Activated CD8-positive, alpha-beta T cell treated with anti-CD3 and anti-CD28 coated beads, Interleukin-2, amount 10 ng/mL, durations not matched to agents 7 days and 5 days (primary cell): ENCODE data around the gene OSBPL2. TPM values are rescaled to one million over a fixed set of nuclear protein-coding genes. Genes with fewer than 3 reads are reported as not detected.

Experiments used
- ATAC-seq: fragments of 150-1000 bp; cut with Tn5 transposase; one replicate; pipeline ENCODE4 v1.10.0; 2021; ENCODE audit warnings: moderate library complexity
- CTCF ChIA-PET: fragments of 350-600 bp; sonication (Branson Sonifier 250); formaldehyde crosslinking; loops from one replicate; lab custom pipeline; 2021; ENCODE audit warnings: antibody characterized with exemption; lab: Charles Lee
- POLR2A ChIA-PET: fragments of 350-600 bp; sonication (Branson Sonifier 250); formaldehyde crosslinking; loops from one replicate; lab custom pipeline; 2021; ENCODE audit warnings: antibody characterized with exemption; lab: Charles Lee
- DNase-seq: peaks from one replicate; pipeline ENCODE4 v3.0.0-alpha.2; 2020
- H3K27ac Mint-ChIP-seq: one replicate; pipeline ENCODE4 v1.8.0; 2021; ENCODE audit warnings: mild to moderate bottlenecking, mixed read lengths
- H3K27me3 Mint-ChIP-seq: one replicate; pipeline ENCODE4 v1.8.0; 2021; ENCODE audit warnings: low read depth, mixed read lengths
- H3K36me3 Mint-ChIP-seq: one replicate; pipeline ENCODE4 v1.8.0; 2021; ENCODE audit warnings: low read depth, mixed read lengths
- H3K4me1 Mint-ChIP-seq: one replicate; pipeline ENCODE4 v1.8.0; 2021; ENCODE audit warnings: low read depth, mixed read lengths
- H3K4me3 Mint-ChIP-seq: one replicate; pipeline ENCODE4 v1.8.0; 2021; ENCODE audit warnings: mild to moderate bottlenecking, mixed read lengths
- H3K9me3 Mint-ChIP-seq: one replicate; pipeline ENCODE4 v1.8.0; 2022; ENCODE audit warnings: mixed read lengths; ENCODE audit not compliant: insufficient read depth
- total RNA-seq, 2 experiments: library from RNA; stranded (reverse); gene quantifications; one replicate each; pipeline ENCODE4 v1.2.3, GENCODE V29; 2021

OSBPL2 gene
- total RNA-seq, 2 experiments from 2014 or later: 24.1 to 26.4 TPM

- Mint-ChIP-seq H3K4me1 (peaks cover 5% of the 10 kb centered on the region), H3K36me3 (no peaks in the 10 kb centered on the region), H3K27ac (no peak overlapping the region), H3K9me3 (no peaks in the 10 kb centered on the region), H3K4me3 (no peak overlapping the region), H3K27me3 (peaks cover 21% of the 10 kb centered on the region)
- ATAC-seq: peak; percentile 36
- ChIA-PET CTCF (no interaction called here), POLR2A (no interaction called here)
- DNase-seq: no peak
Measured at GRCh38 chr20:62219101-62219991, 19.0 kb upstream of the OSBPL2 start.

- Mint-ChIP-seq H3K27ac (no peak within 1 kb of the TSS), H3K36me3 (no peaks in the 10 kb centered on the region), H3K27me3 (peaks cover 21% of the 10 kb centered on the region), H3K4me1 (peaks cover 5% of the 10 kb centered on the region), H3K9me3 (no peaks in the 10 kb centered on the region), H3K4me3 (no peak within 1 kb of the TSS)
- DNase-seq (peak; percentile 38), ATAC-seq (peak; percentile 75)
- CTCF ChIA-PET: no interaction called here
- POLR2A ChIA-PET: no interaction called here
Measured at GRCh38 chr20:62219992-62220665, 18.2 kb upstream of the OSBPL2 start, which contains the start of gene HRH3. Gene HRH3 (minus strand): TSS chr20:62220278. CDS start chr20:62219970, 308 bp downstream.

DNA sequence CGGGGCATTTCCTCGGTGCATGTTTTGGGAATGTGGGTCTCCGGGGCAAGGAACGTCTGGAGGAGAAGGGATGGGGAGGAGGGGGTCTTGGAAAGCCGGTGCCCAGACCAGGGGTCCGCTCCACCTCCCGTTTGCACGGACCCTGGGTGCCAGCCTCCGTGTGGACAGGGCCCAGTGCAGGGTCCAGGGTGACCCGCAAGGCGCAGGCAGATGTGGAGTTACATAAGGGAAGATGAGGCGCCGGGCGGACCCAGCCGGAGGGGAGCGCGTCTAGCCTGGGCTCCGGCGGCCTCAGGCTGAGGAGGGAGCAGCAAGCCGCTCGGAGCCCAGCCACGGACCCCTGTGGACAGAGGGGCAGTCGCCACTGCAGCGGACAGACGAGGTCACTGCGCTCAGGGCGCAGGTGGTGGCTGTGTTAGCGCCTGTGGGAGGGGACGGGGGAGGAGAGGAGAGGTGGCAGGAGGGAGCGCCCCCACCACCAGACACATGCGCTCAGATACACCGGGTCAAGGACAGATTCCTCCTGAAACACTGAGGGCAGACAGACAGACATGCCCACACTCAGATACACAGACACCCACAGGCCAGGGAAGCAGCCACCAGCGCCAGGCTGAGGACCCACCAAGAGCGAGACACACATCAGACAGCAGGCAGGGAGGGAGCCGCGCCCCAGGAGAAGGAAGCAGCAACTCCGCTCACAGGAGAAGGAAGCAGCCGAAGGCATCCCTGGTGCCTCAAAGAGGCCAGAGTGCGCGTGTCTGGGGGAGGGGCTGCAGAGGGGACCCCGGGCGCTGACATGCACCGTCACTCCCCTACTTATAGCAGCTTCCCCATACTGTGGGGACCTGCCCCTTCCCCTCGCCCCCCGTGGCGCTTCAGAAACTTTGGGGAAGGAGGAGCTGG lies 17.4 kb upstream of the OSBPL2 start:
- Mint-ChIP-seq H3K4me1 (peaks cover 5% of the 10 kb centered on the region), H3K36me3 (no peaks in the 10 kb centered on the region), H3K9me3 (no peaks in the 10 kb centered on the region), H3K4me3 (no peak overlapping the region), H3K27me3 (peaks cover 21% of the 10 kb centered on the region), H3K27ac (no peak overlapping the region)
- CTCF ChIA-PET: no interaction called here
- POLR2A ChIA-PET: no interaction called here
- no peak for ATAC-seq
- no peak for DNase-seq

DNA sequence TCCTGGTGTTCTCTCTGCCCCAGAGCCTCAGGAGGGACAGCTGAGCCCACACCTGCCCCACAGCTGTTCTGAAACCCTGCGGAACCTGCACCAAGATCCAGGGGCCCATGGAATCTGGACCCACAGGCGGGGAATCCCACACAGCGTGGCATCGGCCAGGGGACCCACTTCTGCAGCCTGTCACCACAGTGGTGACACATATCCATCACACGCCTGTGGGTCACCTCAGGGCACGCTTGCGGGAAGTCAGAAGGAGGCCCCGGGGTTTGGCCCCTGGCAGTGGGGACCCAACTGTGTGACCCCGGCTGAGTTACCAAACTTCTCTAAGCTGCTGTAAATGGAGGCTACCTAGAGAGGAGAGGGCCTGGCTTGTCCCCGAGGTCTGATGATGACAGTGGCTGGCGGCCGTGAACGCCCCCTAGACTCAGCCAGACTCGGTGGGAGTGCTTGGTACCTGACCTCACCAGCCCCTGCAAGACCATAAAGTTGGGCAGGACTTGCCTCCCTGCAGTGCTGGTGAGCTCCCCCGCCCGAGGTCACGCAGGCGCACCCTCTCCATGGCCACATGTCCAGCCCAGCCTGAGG lies 16.0 kb upstream of the OSBPL2 start:
- Mint-ChIP-seq H3K27me3 (peaks cover 21% of the 10 kb centered on the region), H3K9me3 (no peaks in the 10 kb centered on the region), H3K36me3 (no peaks in the 10 kb centered on the region), H3K27ac (no peak overlapping the region), H3K4me3 (no peak overlapping the region), H3K4me1 (peaks cover 5% of the 10 kb centered on the region)
- ATAC-seq: no peak
- ChIA-PET CTCF (no interaction called here), POLR2A (no interaction called here)
- DNase-seq: no peak

DNA sequence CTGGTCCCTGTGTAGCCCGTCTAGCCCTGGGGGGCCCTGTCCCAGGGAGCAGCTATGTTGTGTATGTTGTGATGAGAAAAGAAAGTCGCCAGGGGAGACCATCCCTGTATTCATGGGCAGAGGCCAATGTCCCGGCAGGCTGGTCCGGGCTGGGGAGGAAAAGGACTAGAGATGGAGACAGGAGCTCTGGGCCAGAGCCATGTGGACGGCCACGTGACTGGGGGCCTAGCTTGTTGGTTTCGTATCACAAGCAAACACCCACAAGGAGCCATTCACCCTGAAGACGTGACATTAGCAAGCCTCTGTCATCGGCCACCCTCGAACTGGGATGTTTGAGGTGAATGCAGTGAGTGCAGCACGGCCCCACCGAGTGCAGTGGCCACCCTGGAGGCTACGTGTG lies 15.3 kb upstream of the OSBPL2 start:
- Mint-ChIP-seq H3K27ac (no peak overlapping the region), H3K9me3 (no peaks in the 10 kb centered on the region), H3K27me3 (peaks cover 21% of the 10 kb centered on the region), H3K4me1 (peaks cover 5% of the 10 kb centered on the region), H3K36me3 (no peaks in the 10 kb centered on the region), H3K4me3 (no peak overlapping the region)
- DNase-seq: no peak
- no peak for ATAC-seq
- POLR2A ChIA-PET: no interaction called here
- CTCF ChIA-PET: no interaction called here

GRCh38 chr20:62223571-62223970 lies 14.8 kb upstream of the OSBPL2 start:
- ATAC-seq (no peak), DNase-seq (no peak)
- H3K36me3 Mint-ChIP-seq: no peaks in the 10 kb centered on the region
- peaks cover 5% of the 10 kb centered on the region for H3K4me1 Mint-ChIP-seq
- POLR2A ChIA-PET: no interaction called here
- H3K27ac Mint-ChIP-seq: no peak overlapping the region
- CTCF ChIA-PET: no interaction called here
- peaks cover 18% of the 10 kb centered on the region for H3K27me3 Mint-ChIP-seq
- H3K4me3 Mint-ChIP-seq: no peak overlapping the region
- no peaks in the 10 kb centered on the region for H3K9me3 Mint-ChIP-seq

- no peak for DNase-seq
- no peaks in the 10 kb centered on the region for H3K9me3 Mint-ChIP-seq
- H3K4me3 Mint-ChIP-seq: no peak overlapping the region
- peaks cover 2% of the 10 kb centered on the region for H3K4me1 Mint-ChIP-seq
- no peak overlapping the region for H3K27ac Mint-ChIP-seq
- H3K36me3 Mint-ChIP-seq: no peaks in the 10 kb centered on the region
- ChIA-PET POLR2A (no interaction called here), CTCF (no interaction called here)
- no peak for ATAC-seq
- H3K27me3 Mint-ChIP-seq: peaks cover 13% of the 10 kb centered on the region
Measured at GRCh38 chr20:62224113-62224855, 14.0 kb upstream of the OSBPL2 start.

GRCh38 chr20:62225026-62225425 lies 13.3 kb upstream of the OSBPL2 start:
- CTCF ChIA-PET: no interaction called here
- peaks cover 2% of the 10 kb centered on the region for H3K4me1 Mint-ChIP-seq
- peaks cover 10% of the 10 kb centered on the region for H3K27me3 Mint-ChIP-seq
- H3K9me3 Mint-ChIP-seq: no peaks in the 10 kb centered on the region
- H3K27ac Mint-ChIP-seq: no peak overlapping the region
- DNase-seq (no peak), ATAC-seq (no peak)
- no peaks in the 10 kb centered on the region for H3K36me3 Mint-ChIP-seq
- H3K4me3 Mint-ChIP-seq: no peak overlapping the region
- POLR2A ChIA-PET: no interaction called here

- Mint-ChIP-seq H3K27me3 (peaks cover 6% of the 10 kb centered on the region), H3K9me3 (no peaks in the 10 kb centered on the region), H3K36me3 (no peaks in the 10 kb centered on the region), H3K4me1 (peaks cover 1% of the 10 kb centered on the region), H3K27ac (no peak overlapping the region), H3K4me3 (no peak overlapping the region)
- POLR2A ChIA-PET: no interaction called here
- ATAC-seq: no peak
- DNase-seq: no peak
- CTCF ChIA-PET: no interaction called here
Measured at GRCh38 chr20:62225820-62226635, 12.3 kb upstream of the OSBPL2 start.

DNA sequence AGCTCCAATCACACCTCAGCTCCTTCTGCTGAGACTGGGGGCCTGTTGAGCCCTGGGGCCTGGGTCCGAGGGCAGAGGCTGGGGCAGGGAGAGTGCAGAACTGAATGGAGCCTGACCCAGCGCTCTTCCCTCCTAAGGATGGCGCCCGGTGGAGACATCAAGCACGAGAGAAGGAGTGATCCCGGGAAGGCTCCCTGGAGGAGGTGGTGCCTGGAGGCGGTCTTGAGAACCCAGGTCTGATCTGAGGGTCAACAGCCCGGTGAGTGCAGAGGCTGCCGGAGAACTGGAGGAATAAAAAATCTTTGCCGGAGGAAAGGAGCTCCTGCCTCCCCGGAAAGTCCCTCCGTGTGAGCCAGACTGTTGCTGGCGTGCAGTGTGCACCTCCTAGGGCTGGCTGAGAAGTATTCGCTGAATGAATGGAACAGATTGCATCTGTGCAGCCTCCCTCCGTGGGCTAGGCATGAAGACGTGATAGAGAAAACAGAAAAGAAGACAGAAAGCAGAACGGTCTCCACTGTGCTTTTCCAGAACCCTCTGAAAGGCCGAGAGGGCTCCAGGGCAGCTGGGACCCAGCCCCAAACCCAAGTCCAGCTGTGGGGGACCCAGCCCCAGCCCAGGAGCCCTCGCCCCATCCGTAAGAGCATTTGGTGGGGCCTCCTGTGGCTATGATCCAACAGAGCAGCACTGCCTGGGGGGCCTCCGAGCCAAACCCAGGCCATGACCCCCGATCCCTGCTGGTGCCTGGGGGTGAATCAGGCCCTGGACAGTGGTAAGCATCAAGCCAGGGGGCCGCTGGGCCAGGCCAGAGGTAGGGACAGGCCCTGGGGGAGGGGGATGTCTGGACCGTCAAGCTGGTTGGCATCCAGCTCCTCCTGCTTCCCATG lies 11.4 kb upstream of the OSBPL2 start:
- no peaks in the 10 kb centered on the region for H3K4me1 Mint-ChIP-seq
- POLR2A ChIA-PET: no interaction called here
- no peak overlapping the region for H3K27ac Mint-ChIP-seq
- ATAC-seq: no peak
- H3K36me3 Mint-ChIP-seq: no peaks in the 10 kb centered on the region
- H3K4me3 Mint-ChIP-seq: no peak overlapping the region
- DNase-seq: no peak
- no peaks in the 10 kb centered on the region for H3K27me3 Mint-ChIP-seq
- H3K9me3 Mint-ChIP-seq: no peaks in the 10 kb centered on the region
- CTCF ChIA-PET: no interaction called here
